Suppressor macrophage treated with lipopolysaccharide for 1 hour (primary cell): Measurements from ENCODE around the gene PRR20G.
"Not testable (repeated sequence)": the region's sequence is repeated elsewhere in the genome, so short reads cannot be mapped to it uniquely, and the experiment has no call there.

ENCODE experiments used
- DNase-seq, 3 donors: peaks; one replicate each; pipeline ENCODE4 v3.0.0-alpha.2; 2020 to 2022

The PRR20G gene

DNA sequence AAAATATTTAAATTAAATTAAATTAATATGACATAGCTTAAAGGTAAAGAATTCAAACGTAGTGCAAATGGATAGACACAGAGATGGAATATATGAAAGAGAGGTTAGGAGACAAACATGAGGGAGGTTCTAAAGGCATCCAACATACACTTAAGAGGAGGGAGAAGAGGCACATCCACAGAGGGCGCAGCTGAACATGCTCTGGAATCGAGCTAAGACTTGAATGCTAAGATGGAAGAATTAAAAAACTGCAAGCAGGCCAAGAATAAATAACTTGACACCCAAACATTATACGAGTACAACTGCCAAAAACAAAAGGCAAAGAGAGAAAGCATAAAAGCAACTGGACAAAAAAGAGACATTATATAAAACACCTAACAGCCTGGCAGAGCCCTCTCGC, 9.1 kb upstream of the PRR20G start:
- no peak for DNase-seq

DNA sequence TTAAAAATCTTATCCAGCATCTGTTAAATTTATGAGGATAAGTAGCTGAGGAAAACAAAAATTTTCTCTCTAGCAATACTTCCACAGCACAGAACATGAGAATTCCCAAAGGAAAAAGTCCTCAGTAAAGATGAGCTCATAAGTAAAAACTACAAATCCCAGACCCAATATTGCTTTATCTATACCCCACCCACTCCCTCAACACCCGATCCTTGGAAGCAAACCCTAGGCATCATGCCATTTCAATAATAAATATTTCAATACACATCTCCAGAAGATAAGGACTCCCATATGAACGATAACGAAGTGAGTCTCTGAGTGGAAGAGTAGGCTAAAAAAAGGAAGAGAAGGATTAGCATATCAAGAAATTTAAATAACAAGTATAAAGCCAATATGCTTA, 8.3 kb upstream of the PRR20G start:
- DNase-seq = no peak

DNA sequence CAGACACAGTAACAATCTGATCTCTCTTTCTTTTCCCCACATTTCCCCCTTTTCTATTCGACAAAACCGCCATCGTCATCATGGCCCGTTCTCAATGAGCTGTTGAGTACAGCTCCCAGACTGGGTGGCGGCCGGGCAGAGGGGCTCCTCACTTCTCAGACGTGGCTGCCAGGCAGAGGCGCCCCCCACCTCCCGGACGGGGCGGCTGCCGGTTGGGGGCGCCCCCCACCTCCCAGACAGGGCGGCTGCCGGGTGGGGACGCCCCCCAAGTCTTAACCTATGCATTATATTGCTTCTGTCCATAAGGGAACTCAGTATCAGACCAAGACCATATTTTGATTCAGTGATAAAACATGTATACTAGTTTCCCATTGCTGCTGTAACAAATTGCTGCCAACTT, 5.8 kb upstream of the PRR20G start:
- DNase-seq = not testable (repeated sequence)

DNA sequence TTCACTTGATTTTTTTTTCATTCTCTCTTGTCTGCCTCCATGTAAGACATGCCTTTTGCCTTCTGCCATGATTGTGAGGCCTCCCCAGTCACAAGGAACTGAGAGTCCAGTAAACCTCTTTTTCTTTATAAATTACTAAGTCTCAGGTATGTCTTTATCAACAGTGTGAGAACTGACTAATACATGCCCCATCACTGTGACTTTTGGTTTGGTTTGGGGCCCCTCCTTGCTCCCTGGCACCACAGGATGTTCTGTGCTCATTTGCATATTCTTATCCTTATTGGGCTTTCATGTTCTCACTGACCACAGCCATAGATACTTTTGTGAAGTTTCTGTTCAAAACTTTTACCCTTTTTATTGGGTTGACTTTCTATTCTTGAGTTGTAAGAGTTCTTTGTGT, 3.8 kb upstream of the PRR20G start:
- peak in 1 of 3 donors; percentile 39 for DNase-seq

DNA sequence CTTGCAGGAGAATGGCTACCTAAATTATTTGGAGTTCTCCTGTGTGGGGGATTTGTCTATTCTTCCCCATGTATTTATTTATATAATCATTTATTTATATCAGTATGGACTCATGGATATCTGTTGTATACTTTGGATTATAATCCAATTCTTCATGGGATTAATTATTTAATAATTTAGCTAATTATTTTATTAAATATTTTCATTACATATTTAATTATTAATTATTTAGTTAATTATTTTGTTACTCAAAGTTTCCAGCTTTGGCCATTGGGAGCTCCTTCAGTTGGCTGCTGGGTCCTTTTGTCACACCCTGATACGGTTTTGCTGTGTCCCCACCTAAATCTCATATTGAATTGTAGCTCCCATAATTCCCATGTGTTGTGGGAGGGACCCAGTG, 3.3 kb upstream of the PRR20G start:
- DNase-seq = no peak

DNA sequence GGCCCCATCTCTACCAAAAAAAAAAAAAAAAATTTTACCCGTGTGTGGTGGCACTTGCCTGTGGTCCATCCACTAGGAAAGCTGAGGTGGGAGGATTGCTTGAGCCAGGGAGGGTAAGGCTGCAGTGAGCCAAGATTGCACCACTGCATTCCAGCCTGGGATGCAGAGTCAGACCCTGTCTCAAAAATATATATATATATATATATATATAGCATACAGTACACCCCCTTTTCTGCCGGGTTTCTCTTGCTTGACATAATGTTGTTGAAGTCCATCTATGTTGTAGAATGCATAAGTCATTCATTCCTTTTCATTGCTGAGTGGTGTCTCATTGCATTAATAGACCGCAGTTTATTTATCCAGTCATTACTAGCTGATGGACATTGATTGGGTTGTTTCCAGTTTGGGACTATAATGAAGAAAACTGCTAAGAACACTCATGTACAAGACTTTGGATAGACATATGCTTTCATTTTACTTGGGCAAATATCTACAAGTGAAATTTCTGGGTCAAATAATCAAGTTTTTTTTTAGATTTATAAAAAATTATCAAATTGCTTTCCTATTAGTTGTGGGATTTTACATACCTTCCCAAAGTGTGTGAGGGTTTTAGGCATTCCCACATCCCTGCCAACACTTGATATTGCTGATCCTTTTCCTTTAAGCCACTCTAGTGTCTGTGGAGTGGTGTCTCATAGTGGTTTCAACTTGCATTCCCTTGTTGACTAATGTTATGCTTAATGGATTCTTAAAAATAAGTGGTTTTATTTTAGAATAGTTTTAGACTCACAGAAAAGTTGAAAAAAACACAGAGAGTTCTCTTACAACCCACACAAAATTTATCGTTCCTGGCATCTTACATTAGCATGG, 2.1 kb upstream of the PRR20G start:
- DNase-seq = no peak

DNA sequence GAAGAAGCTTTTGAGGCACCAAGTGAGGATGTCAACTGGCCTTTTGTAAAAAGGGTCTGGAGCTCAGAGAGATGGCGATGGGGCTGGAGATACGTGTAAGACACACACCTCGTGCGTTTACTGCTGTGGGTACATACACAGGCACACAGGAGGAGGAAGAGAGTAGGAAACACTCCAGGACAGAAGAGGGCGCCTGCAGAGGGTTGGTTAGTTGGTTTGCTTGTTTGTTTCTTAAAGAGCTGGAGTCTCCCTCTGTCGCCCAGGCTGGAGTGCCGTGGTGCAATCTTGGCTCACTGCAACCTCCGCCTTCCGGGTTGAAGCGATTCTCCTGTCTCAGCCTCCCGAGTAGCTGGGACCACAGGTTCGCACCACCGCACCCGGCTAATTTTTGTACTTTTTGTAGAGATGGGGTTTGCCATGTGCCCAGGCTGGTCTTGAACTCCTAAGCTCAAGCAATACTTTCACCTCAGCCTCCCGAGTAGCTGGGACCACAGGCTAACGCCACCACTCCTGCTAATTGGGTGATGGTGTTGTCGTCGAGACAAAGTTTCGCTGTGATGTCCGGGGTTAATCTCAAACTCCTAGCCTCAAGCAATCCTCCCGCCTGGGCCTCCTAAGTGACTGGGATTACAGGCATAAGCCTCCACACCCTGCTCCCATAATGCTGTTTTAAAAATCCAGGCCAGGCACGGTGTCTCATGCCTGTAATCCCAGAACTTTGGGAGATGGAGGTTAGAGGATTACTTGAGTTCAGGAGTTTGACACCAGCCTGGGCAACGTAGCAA, 1.3 kb upstream of the PRR20G start:
- no peak for DNase-seq

DNA sequence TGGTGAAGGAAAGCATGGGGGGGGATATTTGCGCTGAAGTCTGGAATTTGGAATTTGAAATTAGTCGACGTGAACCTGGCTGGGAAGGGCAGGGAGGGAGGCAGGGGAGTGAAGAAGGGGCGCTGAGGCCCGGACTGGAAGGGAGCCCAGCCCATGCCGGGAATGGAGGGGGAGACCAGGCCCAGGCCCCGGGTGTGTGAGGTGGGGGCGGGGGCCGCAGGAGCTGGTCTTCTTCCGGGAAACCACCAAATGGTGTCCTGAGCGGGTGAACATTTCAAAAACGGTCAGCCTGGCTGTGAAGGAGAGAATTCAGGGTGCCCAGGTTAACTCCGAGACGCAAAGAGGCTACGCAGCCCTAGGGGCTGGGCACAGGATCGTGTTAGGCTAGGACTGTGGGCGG, 497 bp upstream of the PRR20G start:
- DNase-seq = no peak

DNA sequence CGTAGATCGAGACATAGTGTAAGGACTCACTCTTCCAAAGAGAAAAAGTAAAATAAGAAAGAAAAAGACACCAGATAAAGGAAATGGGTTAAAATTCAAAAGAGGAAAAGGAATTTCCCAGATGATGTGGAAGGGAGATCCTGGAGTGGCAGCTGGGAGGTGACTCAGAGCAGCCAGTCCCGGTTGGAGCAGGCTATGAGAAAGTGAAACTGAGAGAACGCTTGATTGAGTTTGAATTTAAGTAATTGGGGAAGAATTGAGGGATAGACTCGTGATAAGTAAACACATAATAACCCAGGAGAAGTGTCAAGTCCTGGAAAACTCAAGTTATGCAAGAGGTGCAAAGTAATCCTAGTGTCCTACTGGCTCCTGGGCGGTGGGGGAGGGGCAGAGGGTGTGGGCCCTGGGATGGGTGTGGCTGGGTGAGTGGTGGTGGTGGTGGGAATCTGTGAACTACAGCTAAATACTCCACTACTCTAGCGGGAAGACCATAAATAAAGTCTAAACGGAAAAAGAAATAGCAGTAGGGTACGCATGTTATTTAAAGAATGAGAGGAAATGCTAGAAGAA, 1.2 kb downstream of the PRR20G start:
- DNase-seq = peak; percentile 84 to 93 (median 87)

DNA sequence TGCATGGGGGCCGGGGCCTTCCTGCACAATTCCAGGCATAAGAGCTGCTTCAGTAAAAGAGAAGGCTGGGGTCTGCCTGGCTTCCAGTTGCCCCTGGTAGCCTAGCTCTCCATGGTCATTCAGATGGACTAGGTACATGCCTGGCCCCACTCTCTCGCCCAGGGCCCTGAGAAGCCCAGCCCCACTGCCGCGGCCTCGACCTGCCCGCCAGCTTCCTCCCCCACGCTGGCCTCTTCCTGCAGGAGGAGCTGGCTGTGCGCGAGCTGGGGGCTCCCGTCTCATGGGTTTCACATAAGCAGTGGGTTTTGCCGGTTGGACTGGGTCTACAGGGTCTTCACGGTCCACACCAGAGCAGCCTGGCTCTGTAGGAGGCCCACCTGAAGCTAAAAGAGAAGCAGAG, 3.6 kb downstream of the PRR20G start:
- no peak for DNase-seq

DNA sequence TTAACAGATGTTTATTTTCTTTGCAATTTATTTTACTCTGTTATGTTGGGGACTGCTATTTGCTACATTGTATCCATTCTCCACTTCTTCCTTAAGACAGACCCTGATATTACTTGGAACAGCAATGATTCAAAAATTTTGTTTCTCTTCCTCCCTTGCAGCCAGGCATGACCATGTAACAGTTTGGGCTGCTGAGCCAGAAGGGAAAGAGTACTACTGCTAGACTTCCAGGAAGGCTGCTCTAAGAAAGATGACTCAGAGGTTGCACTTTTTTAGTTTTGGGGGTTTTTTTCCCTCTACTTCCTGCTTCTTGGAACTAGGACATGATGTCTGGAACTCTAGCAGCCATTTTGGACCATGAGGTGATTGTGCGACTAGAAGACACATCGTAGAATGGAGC, 10.3 kb downstream of the PRR20G start:
- DNase-seq = peak; percentile 64 to 89 (median 69)

DNA sequence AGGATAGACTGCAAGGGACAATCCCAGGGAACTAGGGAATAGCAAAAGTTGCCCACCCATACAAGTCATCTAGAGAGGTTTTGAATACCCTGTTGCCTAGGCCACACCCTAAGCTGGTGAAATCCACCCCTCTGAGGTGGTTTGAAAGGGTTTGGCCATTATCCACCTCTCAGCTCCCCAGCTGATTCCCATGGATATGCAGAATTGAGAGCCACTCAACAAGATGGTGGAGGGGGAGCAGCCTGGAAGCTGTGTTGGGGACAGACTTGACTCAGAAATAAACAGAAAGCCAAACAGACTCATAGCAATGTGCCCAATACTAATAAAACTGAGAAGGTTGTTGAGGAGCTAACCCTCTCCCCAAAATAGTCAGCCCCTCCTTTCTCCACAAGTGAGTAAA, 10.9 kb downstream of the PRR20G start:
- no peak for DNase-seq

DNA sequence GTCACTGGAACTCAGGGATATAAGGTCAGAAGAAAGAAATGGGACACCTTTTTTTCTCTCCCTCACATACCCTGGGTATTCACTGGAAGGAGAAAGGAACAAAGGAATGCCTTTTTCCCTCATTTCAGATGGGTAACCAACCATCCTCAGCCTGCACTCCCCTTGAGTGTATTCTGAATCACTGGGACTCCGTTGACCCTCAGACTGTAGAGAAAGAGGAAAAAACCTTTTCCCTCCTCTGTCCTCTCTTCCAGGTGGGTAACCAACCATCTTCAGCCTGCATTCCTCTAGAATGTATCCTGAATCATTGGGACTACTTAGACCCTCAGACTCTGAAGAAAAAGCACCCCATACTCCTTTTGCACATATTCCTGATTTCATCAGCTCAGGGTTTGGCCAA, 11.4 kb downstream of the PRR20G start:
- no peak for DNase-seq

DNA sequence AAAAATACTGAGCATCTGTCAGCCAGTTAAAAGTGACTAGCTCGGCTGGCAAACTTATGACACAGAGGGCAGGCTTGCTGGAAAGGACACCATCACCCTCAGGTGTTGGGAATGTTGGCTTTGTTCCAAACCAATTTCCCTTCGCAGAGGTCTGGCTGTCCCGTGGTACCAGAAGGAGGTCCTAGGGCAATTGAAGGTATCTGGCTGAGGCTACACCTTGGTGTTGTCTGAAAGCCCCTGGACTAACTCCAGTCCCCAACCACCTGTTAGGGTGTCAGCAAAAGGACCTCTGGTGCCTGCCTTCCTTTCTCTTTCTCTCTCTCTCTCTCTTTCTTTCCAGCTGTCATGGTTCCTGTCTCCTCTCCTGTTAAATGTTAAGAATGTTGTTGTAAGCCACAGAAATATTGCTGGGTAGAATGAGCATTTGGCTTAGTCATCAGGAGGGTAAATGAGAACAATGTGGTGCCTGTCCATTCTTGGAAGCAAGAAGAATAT, 12.5 kb downstream of the PRR20G start:
- no peak for DNase-seq

DNA sequence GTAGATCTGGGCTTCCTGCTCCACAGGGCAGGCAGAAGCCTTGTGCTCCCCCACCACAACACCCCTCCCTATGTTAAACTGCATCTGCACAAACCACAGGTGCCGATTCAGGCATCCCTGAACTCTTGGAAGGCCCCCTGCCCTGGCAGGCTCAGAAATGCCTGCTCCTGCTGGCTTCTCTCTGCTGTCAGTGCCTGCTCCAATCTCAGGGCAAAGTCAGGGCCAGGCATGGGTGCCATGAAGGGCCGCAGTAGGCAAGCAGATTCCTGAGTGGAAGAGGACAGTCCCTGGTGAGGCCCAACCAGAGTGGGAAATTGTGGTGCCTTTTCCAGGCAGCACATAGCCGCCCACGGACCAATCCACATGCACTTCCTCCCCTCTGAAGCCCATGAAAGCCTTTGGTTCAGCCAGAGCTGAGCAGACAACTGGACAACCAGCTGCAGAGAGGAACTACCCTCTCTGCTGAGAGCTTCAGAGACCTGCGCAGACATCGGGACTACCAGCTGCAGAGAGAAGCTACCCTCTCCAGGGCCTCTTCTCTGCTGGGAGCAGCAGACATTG, 13.6 kb downstream of the PRR20G start:
- DNase-seq = peak; percentile 21 to 49 (median 27)

DNA sequence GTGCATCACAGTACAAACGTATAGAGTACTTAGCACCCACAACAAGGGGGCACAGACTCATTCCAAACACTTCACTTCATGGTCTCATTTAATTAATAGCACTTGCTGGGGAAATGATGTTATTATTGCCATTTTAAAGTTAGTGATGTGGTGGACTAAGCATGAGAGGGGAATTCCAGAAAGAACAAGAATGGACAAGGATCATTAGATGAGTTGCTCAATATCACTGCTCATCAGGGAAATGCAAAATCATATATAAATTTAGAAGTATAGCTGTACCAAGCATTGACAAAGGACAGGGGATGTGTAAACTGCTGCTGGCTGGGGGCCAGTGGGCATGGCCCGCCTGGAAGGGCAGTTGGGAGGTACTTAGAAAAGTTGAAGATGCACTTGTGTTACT, 14.6 kb downstream of the PRR20G start:
- DNase-seq = peak in 2 of 3 donors; percentile 22 to 48

DNA sequence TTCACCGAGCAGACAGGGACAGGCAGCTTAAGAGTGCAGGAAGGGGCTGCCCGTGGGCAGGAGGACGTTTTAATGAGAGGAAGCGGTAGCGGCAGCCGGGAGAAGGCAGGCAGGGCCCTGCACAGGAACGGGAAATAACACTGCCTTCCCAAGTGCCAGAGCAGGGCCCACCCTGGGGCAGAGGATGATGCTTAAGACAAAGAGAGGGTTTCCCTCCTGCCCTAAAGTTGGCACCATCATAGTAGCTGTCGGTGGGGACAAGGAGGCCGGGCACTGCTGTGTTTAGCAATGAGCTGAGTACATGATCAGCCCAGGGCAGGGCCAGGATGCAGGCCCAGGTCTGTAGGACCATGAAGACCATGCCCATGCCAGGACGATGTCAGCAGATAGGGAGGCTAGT, 21.7 kb downstream of the PRR20G start:
- DNase-seq = no peak

DNA sequence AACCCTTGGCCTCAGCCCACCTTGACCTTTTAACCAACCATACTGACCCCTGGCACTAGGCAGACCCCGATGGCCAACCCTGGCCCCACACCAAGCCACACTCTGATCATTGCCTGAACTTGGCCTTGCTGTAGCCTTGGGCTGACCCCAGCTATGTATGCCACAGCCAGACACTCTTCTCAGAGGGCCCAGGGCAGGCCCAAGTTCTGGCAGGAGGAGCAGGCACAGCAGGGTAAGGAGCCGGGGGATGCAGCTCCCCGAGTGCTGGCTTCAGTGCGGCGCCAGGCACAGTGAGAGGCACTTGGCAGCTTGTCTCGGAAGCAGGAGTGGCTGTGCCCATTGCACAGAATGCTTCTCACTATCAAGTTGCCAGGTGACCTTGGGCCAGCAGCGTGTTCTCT, 22.3 kb downstream of the PRR20G start:
- no peak for DNase-seq

DNA sequence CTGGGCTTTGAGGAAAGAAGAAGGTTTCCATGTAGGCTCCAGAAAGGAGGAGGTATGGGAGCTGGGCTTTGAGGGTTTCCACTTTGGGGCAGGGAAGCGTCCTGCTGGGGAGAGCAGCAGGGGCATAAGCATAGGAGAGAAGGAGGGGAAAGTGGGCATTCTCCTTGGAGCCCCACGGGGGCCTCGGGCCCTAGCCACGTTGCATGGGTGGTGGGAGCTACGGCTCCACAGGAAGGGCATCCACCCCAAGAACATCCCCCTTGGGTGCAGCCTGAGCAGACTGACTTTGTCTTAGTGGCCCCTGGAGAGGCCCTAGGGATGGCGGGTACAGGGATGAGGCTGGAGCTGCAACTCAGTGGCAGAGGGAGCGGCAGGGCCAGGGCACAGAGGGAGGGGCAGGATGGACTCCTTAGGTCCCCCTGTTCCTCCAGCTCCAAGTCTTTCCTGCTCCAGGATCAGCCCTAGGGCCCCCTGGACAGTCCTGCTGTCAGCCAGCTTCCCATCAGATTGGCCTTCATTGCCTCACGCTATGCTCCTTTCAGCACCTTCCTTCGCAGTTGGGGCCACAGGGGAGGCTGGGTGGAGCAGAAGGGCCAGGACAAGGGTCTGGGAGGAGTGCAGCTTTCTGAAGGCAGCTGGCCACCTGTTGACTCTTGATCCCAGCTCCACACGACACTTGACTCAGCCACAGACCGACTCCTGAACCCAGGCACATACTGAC, 22.9 kb downstream of the PRR20G start:
- DNase-seq = no peak

DNA sequence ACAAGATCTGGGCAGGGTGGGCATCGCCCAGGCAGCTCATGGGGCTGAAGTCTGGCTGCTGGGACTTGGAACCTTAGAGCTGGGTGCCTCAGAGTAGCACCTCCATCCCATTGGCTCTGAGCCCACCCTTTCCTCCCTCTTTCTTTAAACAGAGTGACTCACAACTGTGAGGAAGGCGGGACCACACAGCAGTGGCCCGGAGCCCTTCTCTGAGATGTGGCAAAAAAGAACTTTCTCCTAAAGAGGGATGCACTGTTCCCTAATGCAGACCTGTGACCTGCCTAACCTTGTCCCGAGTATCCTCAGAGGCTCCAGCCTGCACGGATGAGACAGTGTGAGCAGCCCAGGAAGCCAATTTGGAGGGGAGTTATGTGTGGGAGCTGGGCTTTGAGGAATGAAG, 23.6 kb downstream of the PRR20G start:
- DNase-seq = no peak

DNA sequence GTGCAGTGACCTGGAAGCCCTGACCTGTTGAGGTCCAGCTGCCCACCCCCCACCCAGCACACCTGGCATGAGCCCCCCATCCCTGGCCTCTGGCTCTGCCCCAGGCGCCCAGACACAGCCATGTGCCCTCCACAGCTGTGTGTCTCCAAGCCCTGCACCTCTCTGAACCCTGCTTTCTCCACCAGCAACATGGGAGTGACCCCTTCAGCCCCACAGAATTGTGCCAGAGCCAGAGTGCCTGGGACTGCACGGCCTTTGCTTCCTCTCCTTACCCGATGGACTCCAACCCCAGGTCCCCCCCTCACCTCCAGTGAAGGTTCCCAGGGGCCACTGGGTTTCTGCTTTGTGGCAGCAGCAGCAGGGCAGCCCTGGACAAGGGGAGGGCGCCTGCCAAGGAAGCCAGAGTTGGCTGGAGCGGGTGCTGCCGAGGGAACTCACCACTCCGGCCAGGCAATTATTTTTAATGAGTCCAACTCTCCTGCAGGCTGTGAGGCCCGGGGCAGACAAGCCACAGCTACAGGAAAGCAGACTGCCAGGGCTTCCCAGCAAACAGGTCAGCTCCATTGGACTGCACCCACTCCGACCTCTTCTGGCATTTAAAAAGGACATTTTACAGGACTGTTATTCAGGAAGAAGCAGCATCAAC, 24.1 kb downstream of the PRR20G start:
- DNase-seq = no peak

DNA sequence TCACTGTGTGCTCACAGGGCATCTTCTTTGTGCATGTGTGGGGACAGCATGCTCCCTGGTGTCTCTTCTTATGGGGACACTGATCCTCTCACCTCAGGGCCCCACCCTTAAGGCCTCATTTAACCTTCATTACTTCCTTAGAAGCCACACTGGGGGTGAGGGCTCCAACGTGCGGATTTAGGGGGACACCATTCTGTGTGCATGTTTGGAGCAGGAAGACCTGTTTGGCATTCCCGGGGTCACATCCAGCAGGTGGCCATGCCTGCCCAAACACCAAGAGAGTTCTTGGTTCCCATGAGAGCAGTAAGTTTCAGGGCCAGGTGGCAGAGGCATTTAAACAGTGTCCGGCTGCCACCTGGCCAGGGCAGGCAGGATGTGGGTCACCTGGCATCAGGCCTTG, 24.8 kb downstream of the PRR20G start:
- no peak for DNase-seq
